H9 (cell line): ENCODE results near the gene MCF2L2. TPM values are rescaled to one million over a fixed set of nuclear protein-coding genes. Genes with fewer than 3 reads are reported as not detected.

ENCODE experiments used
- DNase-seq: peaks from one replicate; pipeline ENCODE4 v3.0.0-alpha.2; 2017
- H2AFZ ChIP-seq: one replicate; pipeline ENCODE4 v1.6.1; 2013; ENCODE audit warnings: mild to moderate bottlenecking, low read length, control low read depth, moderate library complexity
- H2AK5ac ChIP-seq: 2 replicates; pipeline ENCODE4 v1.6.1; 2013; ENCODE audit warnings: low read length, control low read depth, mixed read lengths; ENCODE audit not compliant: insufficient read length
- H2BK120ac ChIP-seq: one replicate; pipeline ENCODE4 v1.6.1; 2013; ENCODE audit warnings: low read depth, mild to moderate bottlenecking, low read length, control low read depth, inconsistent platforms; ENCODE audit not compliant: poor library complexity, severe bottlenecking
- H2BK12ac ChIP-seq: 2 replicates; pipeline ENCODE4 v1.6.1; 2013; ENCODE audit warnings: low read length, control low read depth, mixed read lengths, low read depth; ENCODE audit not compliant: insufficient read length
- H2BK15ac ChIP-seq: 2 replicates; pipeline ENCODE4 v1.6.1; 2013; ENCODE audit warnings: low read depth, low read length, control low read depth
- H2BK20ac ChIP-seq: one replicate; pipeline ENCODE4 v1.6.1; 2013; ENCODE audit warnings: low read depth, mild to moderate bottlenecking, low read length, control low read depth, inconsistent platforms; ENCODE audit not compliant: poor library complexity, severe bottlenecking
- H2BK5ac ChIP-seq: 2 replicates; pipeline ENCODE4 v1.6.1; 2013; ENCODE audit warnings: low read length, control low read depth, mixed read lengths; ENCODE audit not compliant: insufficient read length
- H3K14ac ChIP-seq: 2 replicates; pipeline ENCODE4 v1.6.1; 2013; ENCODE audit warnings: low read length, control low read depth; ENCODE audit not compliant: insufficient read depth
- H3K18ac ChIP-seq: 2 replicates; pipeline ENCODE4 v1.6.1; 2013; ENCODE audit warnings: low read depth, mild to moderate bottlenecking, mixed read lengths, low read length, control low read depth; ENCODE audit not compliant: insufficient read length
- H3K23ac ChIP-seq: 2 replicates; pipeline ENCODE4 v1.6.1; 2013; ENCODE audit warnings: low read length, control low read depth, mixed read lengths, low read depth; ENCODE audit not compliant: insufficient read length
- H3K23me2 ChIP-seq: 2 replicates; pipeline ENCODE4 v1.6.1; 2013; ENCODE audit warnings: low read depth, mild to moderate bottlenecking, mixed read lengths, low read length, control low read depth; ENCODE audit not compliant: insufficient read length, poor library complexity, severe bottlenecking
- H3K27ac ChIP-seq: 2 replicates; pipeline ENCODE4 v1.5.1; 2013; ENCODE audit warnings: low read length, control low read depth, mixed read lengths, low read depth; ENCODE audit not compliant: insufficient read length
- H3K27me3 ChIP-seq: 2 replicates; pipeline ENCODE4 v1.6.1; 2013; ENCODE audit warnings: low read length, control low read depth, inconsistent platforms; ENCODE audit not compliant: insufficient read depth
- H3K4ac ChIP-seq: 2 replicates; pipeline ENCODE4 v1.6.1; 2013; ENCODE audit warnings: low read depth, mild to moderate bottlenecking, control low read depth, inconsistent platforms, low read length, moderate library complexity
- H3K4me1 ChIP-seq: 2 replicates; pipeline ENCODE4 v1.6.1; 2013; ENCODE audit warnings: low read length, control low read depth, inconsistent platforms; ENCODE audit not compliant: insufficient read depth
- H3K4me2 ChIP-seq: 2 replicates; pipeline ENCODE4 v1.6.1; 2013; ENCODE audit warnings: low read length, control low read depth, mixed read lengths; ENCODE audit not compliant: insufficient read length, insufficient read depth
- H3K56ac ChIP-seq: 2 replicates; pipeline ENCODE4 v1.6.1; 2013; ENCODE audit warnings: low read depth, mild to moderate bottlenecking, mixed read lengths, low read length, control low read depth; ENCODE audit not compliant: insufficient read length
- H3K79me1 ChIP-seq: 2 replicates; pipeline ENCODE4 v1.6.1; 2013; ENCODE audit warnings: low read depth, mild to moderate bottlenecking, moderate library complexity, low read length, control low read depth, inconsistent platforms; ENCODE audit not compliant: insufficient read depth, poor library complexity, severe bottlenecking
- H3K79me2 ChIP-seq: 2 replicates; pipeline ENCODE4 v1.6.1; 2013; ENCODE audit warnings: low read length, control low read depth, inconsistent platforms; ENCODE audit not compliant: insufficient read depth
- H3K9ac ChIP-seq: 2 replicates; pipeline ENCODE4 v1.6.1; 2013; ENCODE audit warnings: low read length, control low read depth, mixed read lengths; ENCODE audit not compliant: insufficient read length; ENCODE audit errors: extremely low read depth
- H3K9me3 ChIP-seq: one replicate; pipeline ENCODE4 v1.6.1; 2013; ENCODE audit warnings: low read depth, low read length, inconsistent platforms; ENCODE audit not compliant: control insufficient read depth
- H3T11ph ChIP-seq: one replicate; pipeline ENCODE4 v1.6.1; 2013; ENCODE audit warnings: mild to moderate bottlenecking, low read length, control low read depth, inconsistent platforms
- H4K20me1 ChIP-seq: one replicate; pipeline ENCODE4 v1.6.1; 2013; ENCODE audit not compliant: control insufficient read depth, insufficient read length, insufficient read depth
- H4K5ac ChIP-seq: 2 replicates; pipeline ENCODE4 v1.6.1; 2013; ENCODE audit warnings: low read depth, mild to moderate bottlenecking, mixed read lengths, low read length, control low read depth; ENCODE audit not compliant: insufficient read length
- H4K8ac ChIP-seq: replicated peaks from 2 replicates; pipeline ENCODE4 v1.6.1; 2013; ENCODE audit warnings: low read length, control low read depth, mixed read lengths, low read depth; ENCODE audit not compliant: insufficient read length
- H4K91ac ChIP-seq: 2 replicates; pipeline ENCODE4 v1.6.1; 2013; ENCODE audit warnings: low read depth, mild to moderate bottlenecking, moderate library complexity, mixed read lengths, low read length, control low read depth; ENCODE audit not compliant: insufficient read length
- H3K27ac Mint-ChIP-seq, 3 experiments: 2 replicates in 2 of 3; 3 replicates in 1 of 3; pipeline ENCODE4 v1.8.0; 2020 to 2021; ENCODE audit warnings: mixed read lengths in 3 of 3, mild to moderate bottlenecking in 1 of 3, moderate library complexity in 1 of 3
- H3K27me3 Mint-ChIP-seq: 2 replicates; pipeline ENCODE4 v1.8.0; 2021; ENCODE audit warnings: low read depth, mild to moderate bottlenecking, moderate library complexity, mixed read lengths
- H3K36me3 Mint-ChIP-seq, 3 experiments: 2 replicates in 2 of 3; 3 replicates in 1 of 3; pipeline ENCODE4 v1.8.0; 2020 to 2021; ENCODE audit warnings: low read depth in 3 of 3, mixed read lengths in 3 of 3; ENCODE audit not compliant: insufficient read depth in 1 of 3
- H3K4me1 Mint-ChIP-seq, 2 experiments: 2 replicates each; pipeline ENCODE4 v1.8.0; 2020; ENCODE audit warnings: mixed read lengths in 2 of 2
- H3K4me3 Mint-ChIP-seq, 2 experiments: 2 replicates in 1 of 2; 3 replicates in 1 of 2; pipeline ENCODE4 v1.8.0; 2020 to 2021; ENCODE audit warnings: mild to moderate bottlenecking in 2 of 2, mixed read lengths in 2 of 2, moderate library complexity in 1 of 2
- H3K9me3 Mint-ChIP-seq, 2 experiments: 2 replicates in 1 of 2; 3 replicates in 1 of 2; pipeline ENCODE4 v1.8.0; 2020; ENCODE audit warnings: mild to moderate bottlenecking in 2 of 2, mixed read lengths in 2 of 2, moderate library complexity in 1 of 2
- CTCF ChIP-seq: fragments of 200-600 bp; sonication (generic); conservative IDR thresholded peaks from 3 replicates; pipeline ENCODE4 v1.8.0; 2021; ENCODE audit warnings: antibody characterized with exemption, mild to moderate bottlenecking
- WGBS: extraction: QIAGEN DNeasy Blood & Tissue Kit; methylation state at CpG from one replicate; pipeline ENCODE4 v1.1.7; 2013; ENCODE audit warnings: missing lambda C conversion rate, low lambda C conversion rate, mixed read lengths; ENCODE audit not compliant: insufficient read length; ENCODE audit errors: extremely low coverage; 5-methylcytosine and 5-hydroxymethylcytosine counted together
- total RNA-seq: library from RNA; stranded (reverse); gene quantifications from 2 replicates; pipeline ENCODE4 v1.2.1, GENCODE V29; 2021

The MCF2L2 gene
- total RNA-seq, 1 experiment from 2014 or later, result 6.4 TPM

- Histone ChIP-seq H2BK15ac (no peak overlapping the region), H3K23me2 (no peaks in the 10 kb centered on the region), H3K27ac (no peak overlapping the region), H2BK12ac (no peak overlapping the region), H4K91ac (no peak overlapping the region), H3K4ac (no peak overlapping the region), H3K56ac (no peak overlapping the region), H3T11ph (no peak overlapping the region), H3K4me2 (no peak overlapping the region), H3K27me3 (no peaks in the 10 kb centered on the region), H2BK120ac (no peak overlapping the region), H4K5ac (no peak overlapping the region), H3K79me1 (no peaks in the 10 kb centered on the region), H2BK20ac (no peak overlapping the region), H3K79me2 (0 out of 2 replicates have a peak, but pooled peaks cover 2% of the 10 kb centered on the region), H3K14ac (no peak overlapping the region), H2BK5ac (no peak overlapping the region), H2AK5ac (no peak overlapping the region), H2AFZ (no peak overlapping the region), H3K18ac (no peak overlapping the region), H4K20me1 (no peaks in the 10 kb centered on the region), H3K23ac (no peak overlapping the region), H3K9me3 (no peaks in the 10 kb centered on the region), H3K4me1 (0 out of 2 replicates have a peak, but pooled peaks cover 4% of the 10 kb centered on the region), H3K9ac (no peak overlapping the region), H4K8ac (no peak overlapping the region)
- H3K36me3 Mint-ChIP-seq, result peaks cover 0 to 12% (median 1%) of the 10 kb centered on the region in 3 experiments; a peak in 2 of 7 replicates
- DNase-seq, result no peak
- TF ChIP-seq CTCF, result no peak
- WGBS, result no CpG with 5 or more reads among the region's 12 CpGs
- H3K27ac Mint-ChIP-seq, result peak overlapping the region in 2 of 3 experiments; percentile 17 to 60; a peak in 2 of 7 replicates
- no peaks in the 10 kb centered on the region for H3K27me3 Mint-ChIP-seq
- no peak overlapping the region for H3K4me3 Mint-ChIP-seq
- no peaks in the 10 kb centered on the region for H3K9me3 Mint-ChIP-seq
- H3K4me1 Mint-ChIP-seq, result peaks cover 36 to 44% of the 10 kb centered on the region in 2 experiments
These were observed 36.0 kb downstream of the MCF2L2 start for GRCh38 chr3:183392186-183393034.
